ENCODE data around the gene PFKFB1.

The PFKFB1 gene

GRCh38 chrX:54961750-54962149 lies 32.2 kb downstream of the PFKFB1 start:
- no peak overlapping the region for H3K9ac ChIP-seq (ENCODE audit: low read length in 5 of 5)
- peaks cover 0 to 7% (median 0%) of the 10 kb centered on the region in 5 donors for H3K4me1 ChIP-seq (ENCODE audit: control insufficient read depth in 5 of 5, insufficient read depth in 5 of 5, low read length in 5 of 5)
- peaks cover 0 to 4% (median 0%) of the 10 kb centered on the region in 5 donors for H3K9me3 ChIP-seq (ENCODE audit: control insufficient read depth in 5 of 5, low read length in 5 of 5)
- H3K27ac ChIP-seq (ENCODE audit: low read depth, low read length), result no peak overlapping the region
- peaks cover 0 to 8% (median 0%) of the 10 kb centered on the region in 5 donors for H3K27me3 ChIP-seq (ENCODE audit: control insufficient read depth in 5 of 5, insufficient read depth in 4 of 5, low read length in 5 of 5)
- peaks cover 0 to 13% (median 8%) of the 10 kb centered on the region in 5 donors for H3K36me3 ChIP-seq (ENCODE audit: control insufficient read depth in 5 of 5, insufficient read depth in 5 of 5, low read length in 5 of 5)
- no peak overlapping the region for H3K4me3 ChIP-seq (ENCODE audit: low read depth in 1 of 5, low read length in 5 of 5)

- Histone ChIP-seq H3K36me3 (ENCODE audit: control insufficient read depth in 5 of 5, insufficient read depth in 5 of 5, low read length in 5 of 5) (peaks cover 6 to 10% (median 8%) of the 10 kb centered on the region in 5 donors), H3K27me3 (ENCODE audit: control insufficient read depth in 5 of 5, insufficient read depth in 4 of 5, low read length in 5 of 5) (peaks cover 0 to 12% (median 4%) of the 10 kb centered on the region in 5 donors), H3K27ac (ENCODE audit: low read depth, low read length) (no peak overlapping the region), H3K4me3 (ENCODE audit: low read depth in 1 of 5, low read length in 5 of 5) (no peak overlapping the region), H3K4me1 (ENCODE audit: control insufficient read depth in 5 of 5, insufficient read depth in 5 of 5, low read length in 5 of 5) (peaks cover 0 to 12% (median 0%) of the 10 kb centered on the region in 5 donors), H3K9ac (ENCODE audit: low read length in 5 of 5) (no peak overlapping the region), H3K9me3 (ENCODE audit: control insufficient read depth in 5 of 5, low read length in 5 of 5) (peaks cover 0 to 2% (median 0%) of the 10 kb centered on the region in 5 donors)
These were observed 43.1 kb downstream of the PFKFB1 start for GRCh38 chrX:54950730-54951375.

DNA sequence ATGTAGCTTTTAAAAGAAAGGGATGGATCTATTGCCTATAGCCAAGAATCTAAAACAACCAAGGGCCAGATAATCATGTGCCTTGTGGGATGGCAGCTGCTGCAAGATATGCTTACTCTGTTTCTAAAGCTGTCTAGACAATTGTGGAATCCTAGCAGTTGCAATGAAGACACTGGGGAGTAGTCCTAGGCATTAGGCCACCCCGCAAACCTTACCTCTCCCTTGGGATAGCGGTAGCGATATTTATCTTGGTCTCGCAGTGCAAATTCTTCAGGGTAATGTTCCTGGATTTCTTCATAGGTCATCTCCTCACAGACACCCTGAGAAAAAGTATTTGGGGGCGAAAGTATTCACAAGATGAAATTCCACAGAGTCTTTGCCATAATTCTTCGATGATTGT lies 48.8 kb downstream of the PFKFB1 start:
- peaks cover 0 to 12% (median 0%) of the 10 kb centered on the region in 5 donors for H3K4me1 ChIP-seq (ENCODE audit: control insufficient read depth in 5 of 5, insufficient read depth in 5 of 5, low read length in 5 of 5)
- no peak overlapping the region for H3K4me3 ChIP-seq (ENCODE audit: low read depth in 1 of 5, low read length in 5 of 5)
- no peak overlapping the region for H3K9ac ChIP-seq (ENCODE audit: low read length in 5 of 5)
- H3K27ac ChIP-seq (ENCODE audit: low read depth, low read length), result no peak overlapping the region
- H3K27me3 ChIP-seq (ENCODE audit: control insufficient read depth in 5 of 5, insufficient read depth in 4 of 5, low read length in 5 of 5), result peaks cover 0 to 5% (median 0%) of the 10 kb centered on the region in 5 donors
- no peaks in the 10 kb centered on the region for H3K9me3 ChIP-seq (ENCODE audit: control insufficient read depth in 5 of 5, low read length in 5 of 5)
- H3K36me3 ChIP-seq (ENCODE audit: control insufficient read depth in 5 of 5, insufficient read depth in 5 of 5, low read length in 5 of 5), result no peaks in the 10 kb centered on the region

DNA sequence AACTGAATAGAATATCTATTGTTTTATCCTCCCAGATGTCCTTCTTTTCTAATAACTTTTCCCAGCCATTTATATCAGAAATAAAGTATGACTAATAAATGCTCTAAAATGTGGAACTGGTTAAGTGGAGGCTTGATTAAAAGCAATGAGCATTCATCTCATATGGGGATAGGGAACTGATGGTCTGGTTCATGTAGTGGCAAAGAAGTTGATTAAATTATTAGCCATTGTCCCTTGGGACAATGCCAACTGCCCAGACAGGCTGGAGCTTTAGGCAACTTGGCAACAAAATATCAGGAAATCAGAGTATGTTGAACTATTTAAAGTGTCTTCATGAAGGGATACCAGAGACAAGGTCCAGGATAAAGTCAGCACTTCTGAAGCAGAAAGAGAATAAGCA lies 49.2 kb downstream of the PFKFB1 start:
- Histone ChIP-seq H3K36me3 (ENCODE audit: control insufficient read depth in 5 of 5, insufficient read depth in 5 of 5, low read length in 5 of 5) (no peaks in the 10 kb centered on the region), H3K27me3 (ENCODE audit: control insufficient read depth in 5 of 5, insufficient read depth in 4 of 5, low read length in 5 of 5) (peaks cover 0 to 3% (median 0%) of the 10 kb centered on the region in 5 donors), H3K4me3 (ENCODE audit: low read depth in 1 of 5, low read length in 5 of 5) (no peak overlapping the region), H3K9ac (ENCODE audit: low read length in 5 of 5) (no peak overlapping the region), H3K9me3 (ENCODE audit: control insufficient read depth in 5 of 5, low read length in 5 of 5) (no peaks in the 10 kb centered on the region), H3K27ac (ENCODE audit: low read depth, low read length) (no peak overlapping the region), H3K4me1 (ENCODE audit: control insufficient read depth in 5 of 5, insufficient read depth in 5 of 5, low read length in 5 of 5) (peaks cover 0 to 12% (median 0%) of the 10 kb centered on the region in 5 donors)

DNA sequence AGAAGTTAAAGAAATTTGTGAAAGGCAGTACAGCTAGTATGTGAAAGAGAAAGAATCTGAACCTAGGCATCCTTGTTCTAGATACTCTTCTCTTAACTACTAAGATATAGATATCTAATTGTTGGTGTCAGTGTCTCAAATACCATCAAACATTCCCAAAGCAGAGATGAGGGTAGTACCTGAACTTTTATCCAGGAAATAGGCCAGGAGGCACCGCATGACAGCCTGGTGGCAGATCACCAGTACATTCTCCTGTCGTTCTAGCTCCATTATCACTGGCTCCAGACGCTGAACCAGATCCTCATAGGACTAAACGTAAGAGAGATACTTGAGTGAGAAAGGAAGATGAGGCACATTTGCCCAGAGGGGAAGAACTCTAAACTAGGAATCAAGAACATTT lies 56.6 kb downstream of the PFKFB1 start:
- Histone ChIP-seq H3K9me3 (ENCODE audit: control insufficient read depth in 5 of 5, low read length in 5 of 5) (no peaks in the 10 kb centered on the region), H3K4me3 (ENCODE audit: low read depth in 1 of 5, low read length in 5 of 5) (no peak overlapping the region), H3K36me3 (ENCODE audit: control insufficient read depth in 5 of 5, insufficient read depth in 5 of 5, low read length in 5 of 5) (peaks cover 0 to 30% (median 15%) of the 10 kb centered on the region in 5 donors), H3K4me1 (ENCODE audit: control insufficient read depth in 5 of 5, insufficient read depth in 5 of 5, low read length in 5 of 5) (no peaks in the 10 kb centered on the region), H3K27ac (ENCODE audit: low read depth, low read length) (no peak overlapping the region), H3K27me3 (ENCODE audit: control insufficient read depth in 5 of 5, insufficient read depth in 4 of 5, low read length in 5 of 5) (peaks cover 0 to 12% (median 6%) of the 10 kb centered on the region in 5 donors), H3K9ac (ENCODE audit: low read length in 5 of 5) (no peak overlapping the region)

GRCh38 chrX:54935306-54935705 lies 58.7 kb downstream of the PFKFB1 start:
- Histone ChIP-seq H3K4me3 (ENCODE audit: low read depth in 1 of 5, low read length in 5 of 5) (no peak overlapping the region), H3K27ac (ENCODE audit: low read depth, low read length) (no peak overlapping the region), H3K4me1 (ENCODE audit: control insufficient read depth in 5 of 5, insufficient read depth in 5 of 5, low read length in 5 of 5) (no peaks in the 10 kb centered on the region), H3K9ac (ENCODE audit: low read length in 5 of 5) (no peak overlapping the region), H3K9me3 (ENCODE audit: control insufficient read depth in 5 of 5, low read length in 5 of 5) (no peaks in the 10 kb centered on the region), H3K36me3 (ENCODE audit: control insufficient read depth in 5 of 5, insufficient read depth in 5 of 5, low read length in 5 of 5) (peaks cover 5 to 41% (median 22%) of the 10 kb centered on the region in 5 donors), H3K27me3 (ENCODE audit: control insufficient read depth in 5 of 5, insufficient read depth in 4 of 5, low read length in 5 of 5) (peaks cover 0 to 12% (median 8%) of the 10 kb centered on the region in 5 donors)

DNA sequence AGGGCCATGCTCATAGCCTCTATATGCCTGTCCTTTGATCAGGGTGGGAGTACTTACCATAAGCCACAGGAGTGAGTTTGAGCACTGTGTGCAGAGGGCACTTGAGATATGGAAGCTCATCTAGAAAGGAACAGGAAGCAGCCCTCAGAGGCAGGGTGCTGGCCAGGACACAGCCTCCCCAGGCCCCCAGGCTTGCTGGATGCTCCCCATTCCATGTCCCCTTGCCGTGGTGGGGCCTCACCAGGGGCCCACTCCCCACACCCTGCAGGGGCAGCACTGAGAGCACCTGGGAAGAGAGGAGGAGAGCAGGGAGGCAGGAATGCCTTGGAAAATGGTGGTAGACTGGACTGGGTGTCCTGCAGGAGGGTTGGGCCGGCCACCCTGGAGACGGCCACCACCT lies 59.1 kb downstream of the PFKFB1 start:
- no peak overlapping the region for H3K9ac ChIP-seq (ENCODE audit: low read length in 5 of 5)
- no peak overlapping the region for H3K4me3 ChIP-seq (ENCODE audit: low read depth in 1 of 5, low read length in 5 of 5)
- no peaks in the 10 kb centered on the region for H3K9me3 ChIP-seq (ENCODE audit: control insufficient read depth in 5 of 5, low read length in 5 of 5)
- no peak overlapping the region for H3K27ac ChIP-seq (ENCODE audit: low read depth, low read length)
- no peaks in the 10 kb centered on the region for H3K4me1 ChIP-seq (ENCODE audit: control insufficient read depth in 5 of 5, insufficient read depth in 5 of 5, low read length in 5 of 5)
- H3K36me3 ChIP-seq (ENCODE audit: control insufficient read depth in 5 of 5, insufficient read depth in 5 of 5, low read length in 5 of 5), result peaks cover 5 to 45% (median 26%) of the 10 kb centered on the region in 5 donors
- peaks cover 0 to 12% (median 8%) of the 10 kb centered on the region in 5 donors for H3K27me3 ChIP-seq (ENCODE audit: control insufficient read depth in 5 of 5, insufficient read depth in 4 of 5, low read length in 5 of 5)

DNA sequence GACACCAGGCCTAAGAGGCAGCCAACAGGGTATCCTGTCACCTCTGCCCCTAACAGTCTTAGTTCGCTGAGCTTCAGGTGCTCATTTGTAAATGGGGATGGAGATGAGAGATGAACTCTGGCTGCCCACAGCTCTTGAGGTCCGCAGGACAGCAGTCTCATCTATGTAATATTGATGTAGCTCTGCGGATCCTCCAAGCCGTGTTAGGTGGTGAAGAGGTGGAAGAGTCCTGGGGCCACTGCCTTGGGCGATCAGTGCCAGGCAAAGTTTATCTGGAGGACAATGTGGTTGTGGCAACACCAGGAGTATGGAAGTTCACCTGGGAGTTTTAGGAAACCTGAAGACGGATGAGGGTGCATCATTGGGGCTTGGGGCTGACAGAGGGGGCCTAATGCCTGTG lies 59.9 kb downstream of the PFKFB1 start:
- Histone ChIP-seq H3K9ac (ENCODE audit: low read length in 5 of 5) (no peak overlapping the region), H3K27ac (ENCODE audit: low read depth, low read length) (no peak overlapping the region), H3K9me3 (ENCODE audit: control insufficient read depth in 5 of 5, low read length in 5 of 5) (peaks cover 0 to 5% (median 0%) of the 10 kb centered on the region in 5 donors), H3K27me3 (ENCODE audit: control insufficient read depth in 5 of 5, insufficient read depth in 4 of 5, low read length in 5 of 5) (peaks cover 0 to 12% (median 8%) of the 10 kb centered on the region in 5 donors), H3K36me3 (ENCODE audit: control insufficient read depth in 5 of 5, insufficient read depth in 5 of 5, low read length in 5 of 5) (peaks cover 5 to 54% (median 29%) of the 10 kb centered on the region in 5 donors), H3K4me3 (ENCODE audit: low read depth in 1 of 5, low read length in 5 of 5) (no peak overlapping the region), H3K4me1 (ENCODE audit: control insufficient read depth in 5 of 5, insufficient read depth in 5 of 5, low read length in 5 of 5) (no peaks in the 10 kb centered on the region)

DNA sequence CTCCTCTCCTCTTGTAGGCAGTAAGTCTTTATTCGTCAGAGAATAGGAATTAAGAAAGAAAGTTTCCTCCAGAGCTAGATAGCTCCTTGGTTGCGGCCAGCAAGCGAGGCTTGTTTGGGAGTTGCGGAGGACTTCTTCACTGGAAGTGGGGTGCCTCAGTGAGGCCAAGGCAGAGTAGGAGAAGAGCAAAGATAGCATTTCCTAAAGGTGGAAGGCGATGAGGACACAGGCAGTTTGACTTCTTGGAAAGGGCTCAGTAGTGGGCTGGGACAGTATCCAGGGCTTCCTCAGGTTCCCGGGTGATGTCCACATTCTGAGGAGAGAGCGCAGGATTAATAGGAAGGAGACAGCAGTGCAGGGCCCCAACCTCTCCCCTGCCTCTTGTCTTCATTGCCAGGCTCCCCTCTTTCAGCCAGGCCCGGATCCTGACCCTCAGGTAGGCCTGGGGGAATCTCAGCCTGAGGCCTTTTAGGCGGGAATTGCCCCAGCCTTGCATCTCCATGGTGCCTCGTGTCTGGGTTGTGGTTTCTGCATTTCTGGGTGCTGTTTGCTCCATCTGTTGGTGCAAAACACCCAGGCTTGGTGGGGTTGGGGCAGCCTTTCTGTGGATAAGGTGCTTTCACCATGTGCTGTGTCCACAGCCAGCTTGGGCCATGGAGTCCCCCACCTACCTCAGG lies 60.7 kb downstream of the PFKFB1 start:
- no peak overlapping the region for H3K4me3 ChIP-seq (ENCODE audit: low read depth in 1 of 5, low read length in 5 of 5)
- peaks cover 5 to 56% (median 29%) of the 10 kb centered on the region in 5 donors for H3K36me3 ChIP-seq (ENCODE audit: control insufficient read depth in 5 of 5, insufficient read depth in 5 of 5, low read length in 5 of 5)
- no peaks in the 10 kb centered on the region for H3K4me1 ChIP-seq (ENCODE audit: control insufficient read depth in 5 of 5, insufficient read depth in 5 of 5, low read length in 5 of 5)
- H3K9me3 ChIP-seq (ENCODE audit: control insufficient read depth in 5 of 5, low read length in 5 of 5), result peaks cover 0 to 11% (median 0%) of the 10 kb centered on the region in 5 donors
- H3K9ac ChIP-seq (ENCODE audit: low read length in 5 of 5), result no peak overlapping the region
- no peak overlapping the region for H3K27ac ChIP-seq (ENCODE audit: low read depth, low read length)
- H3K27me3 ChIP-seq (ENCODE audit: control insufficient read depth in 5 of 5, insufficient read depth in 4 of 5, low read length in 5 of 5), result peaks cover 0 to 12% (median 8%) of the 10 kb centered on the region in 5 donors

DNA sequence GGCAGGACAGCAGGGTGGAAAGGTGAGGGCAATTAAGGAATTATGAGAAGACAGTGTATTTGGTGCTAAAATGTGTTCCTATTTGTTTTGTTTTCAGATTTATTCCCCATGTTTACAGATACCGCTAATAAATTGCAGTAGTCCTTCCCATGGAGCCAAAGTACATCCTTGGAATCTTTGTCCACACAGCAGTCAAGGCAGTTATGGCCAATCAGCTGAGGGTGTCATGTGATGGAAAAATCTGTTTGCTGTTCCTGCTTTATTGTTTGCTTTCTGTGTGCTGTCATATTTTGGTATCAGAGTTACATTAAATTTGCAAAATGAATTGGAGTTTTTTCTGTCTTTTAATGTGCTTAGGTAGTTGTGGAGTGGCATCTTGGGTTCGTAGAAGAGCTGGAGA lies 62.9 kb downstream of the PFKFB1 start:
- Histone ChIP-seq H3K36me3 (ENCODE audit: control insufficient read depth in 5 of 5, insufficient read depth in 5 of 5, low read length in 5 of 5) (peaks cover 5 to 56% (median 29%) of the 10 kb centered on the region in 5 donors), H3K27me3 (ENCODE audit: control insufficient read depth in 5 of 5, insufficient read depth in 4 of 5, low read length in 5 of 5) (peaks cover 0 to 12% (median 6%) of the 10 kb centered on the region in 5 donors), H3K4me1 (ENCODE audit: control insufficient read depth in 5 of 5, insufficient read depth in 5 of 5, low read length in 5 of 5) (no peaks in the 10 kb centered on the region), H3K9me3 (ENCODE audit: control insufficient read depth in 5 of 5, low read length in 5 of 5) (peaks cover 2 to 19% (median 8%) of the 10 kb centered on the region in 5 donors), H3K4me3 (ENCODE audit: low read depth in 1 of 5, low read length in 5 of 5) (no peak overlapping the region), H3K27ac (ENCODE audit: low read depth, low read length) (no peak overlapping the region), H3K9ac (ENCODE audit: low read length in 5 of 5) (no peak overlapping the region)
